ENCODE data around the gene SNX32.

DNA sequence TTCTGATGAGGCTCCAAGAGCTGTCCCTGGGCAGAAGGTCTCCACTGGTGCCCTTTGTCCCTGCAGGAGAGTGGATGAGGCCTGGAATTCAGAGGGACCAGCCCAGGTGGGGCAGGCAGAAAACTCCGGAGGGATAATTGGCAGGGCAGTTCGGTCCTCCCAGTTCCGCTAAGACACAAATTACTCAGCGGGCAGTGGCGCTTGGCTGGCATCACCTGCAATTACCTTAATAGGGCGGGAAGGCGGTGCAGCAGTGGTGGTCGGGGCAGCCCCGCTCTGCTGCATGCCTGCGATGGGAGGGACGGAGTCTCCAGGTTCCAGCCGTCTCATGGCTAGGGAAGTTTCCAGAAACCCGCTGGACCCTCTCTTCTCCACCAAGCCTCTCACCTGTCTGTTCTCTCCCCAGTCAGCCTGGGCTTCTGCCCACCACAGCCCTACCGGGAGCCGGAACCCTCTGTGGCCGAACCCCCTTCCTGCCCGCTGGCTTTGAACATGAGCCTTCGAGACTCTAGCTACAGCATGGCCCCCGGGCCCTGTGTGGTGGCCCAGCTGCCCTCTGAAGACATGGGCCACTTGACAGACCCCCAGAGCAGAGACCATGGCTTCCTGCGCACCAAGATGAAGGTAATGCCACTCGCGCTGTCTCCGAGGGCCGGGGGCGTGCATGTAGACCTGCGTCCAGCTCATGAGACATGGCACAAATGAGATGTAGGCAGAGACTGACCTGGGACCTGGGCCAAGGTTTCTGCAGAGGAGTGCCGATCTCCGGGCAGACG, 40.0 kb upstream of the SNX32 start:
- TF ChIP-seq, protein P1, sequence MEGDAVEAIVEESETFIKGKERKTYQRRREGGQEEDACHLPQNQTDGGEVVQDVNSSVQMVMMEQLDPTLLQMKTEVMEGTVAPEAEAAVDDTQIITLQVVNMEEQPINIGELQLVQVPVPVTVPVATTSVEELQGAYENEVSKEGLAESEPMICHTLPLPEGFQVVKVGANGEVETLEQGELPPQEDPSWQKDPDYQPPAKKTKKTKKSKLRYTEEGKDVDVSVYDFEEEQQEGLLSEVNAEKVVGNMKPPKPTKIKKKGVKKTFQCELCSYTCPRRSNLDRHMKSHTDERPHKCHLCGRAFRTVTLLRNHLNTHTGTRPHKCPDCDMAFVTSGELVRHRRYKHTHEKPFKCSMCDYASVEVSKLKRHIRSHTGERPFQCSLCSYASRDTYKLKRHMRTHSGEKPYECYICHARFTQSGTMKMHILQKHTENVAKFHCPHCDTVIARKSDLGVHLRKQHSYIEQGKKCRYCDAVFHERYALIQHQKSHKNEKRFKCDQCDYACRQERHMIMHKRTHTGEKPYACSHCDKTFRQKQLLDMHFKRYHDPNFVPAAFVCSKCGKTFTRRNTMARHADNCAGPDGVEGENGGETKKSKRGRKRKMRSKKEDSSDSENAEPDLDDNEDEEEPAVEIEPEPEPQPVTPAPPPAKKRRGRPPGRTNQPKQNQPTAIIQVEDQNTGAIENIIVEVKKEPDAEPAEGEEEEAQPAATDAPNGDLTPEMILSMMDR (IDR thresholded peaks at IDR 0.05; ENCODE audit: low read depth, low read length) = no peak
- no peak for TF ChIP-seq EZH2phosphoT487 (IDR thresholded peaks at IDR 0.05; ENCODE audit: low read depth)

Measured in OCI-LY3 (cell line).